Germinal center (tissue), 1 donor: ENCODE results near the gene SDR39U1.

Experiments
- DNase-seq: peaks from one replicate; pipeline ENCODE4 v3.0.0; 2012; ENCODE audit warnings: mixed read lengths, low spot score

The SDR39U1 gene

GRCh38 chr14:24429395-24430142 lies 13.0 kb downstream of the SDR39U1 start, which contains the start of the genes CBLN3 and KHNYN:
TSS of gene CBLN3 (minus strand) at chr14:24429668. CDS start at chr14:24429054, 614 bp downstream.
TSS of gene KHNYN (plus strand) at chr14:24429954. CDS start at chr14:24430731, 777 bp downstream.
- peak; percentile 93 for DNase-seq

GRCh38 chr14:24428628-24429394 lies 13.8 kb downstream of the SDR39U1 start:
- DNase-seq = no peak

- DNase-seq = no peak
Measured at GRCh38 chr14:24427537-24428508, 14.8 kb downstream of the SDR39U1 start.

- DNase-seq = no peak
Measured at GRCh38 chr14:24426912-24427536, 15.6 kb downstream of the SDR39U1 start.

- no peak for DNase-seq
Measured at GRCh38 chr14:24426150-24426911, 16.2 kb downstream of the SDR39U1 start.

- DNase-seq = no peak
Measured at GRCh38 chr14:24425704-24426103, 16.9 kb downstream of the SDR39U1 start.

GRCh38 chr14:24422694-24423601 lies 19.6 kb downstream of the SDR39U1 start:
- DNase-seq = no peak

- no peak for DNase-seq
Measured at GRCh38 chr14:24422261-24422660, 20.3 kb downstream of the SDR39U1 start.

GRCh38 chr14:24418492-24418873 lies 24.1 kb downstream of the SDR39U1 start:
- DNase-seq = no peak

- no peak for DNase-seq
Measured at GRCh38 chr14:24417832-24418491, 24.6 kb downstream of the SDR39U1 start.

GRCh38 chr14:24416932-24417619 lies 25.5 kb downstream of the SDR39U1 start:
- DNase-seq = no peak

- no peak for DNase-seq
Measured at GRCh38 chr14:24416254-24416931, 26.2 kb downstream of the SDR39U1 start.

GRCh38 chr14:24415421-24416253 lies 26.9 kb downstream of the SDR39U1 start:
- DNase-seq = no peak

- no peak for DNase-seq
Measured at GRCh38 chr14:24414732-24415420, 27.7 kb downstream of the SDR39U1 start.

- DNase-seq = no peak
Measured at GRCh38 chr14:24414077-24414476, 28.5 kb downstream of the SDR39U1 start.
